HG03442 (cell line): ENCODE measurements around the gene TCP11L2.

Experiments
- ATAC-seq: cut with Tn5 transposase; IDR thresholded peaks from one replicate; pipeline ENCODE4 v1.9.1; 2021; ENCODE audit warnings: mild to moderate bottlenecking, moderate library complexity; ENCODE audit not compliant: unreplicated experiment

Gene TCP11L2

GRCh38 chr12:106302401-106303201, at the start of gene TCP11L2:
TSS of gene TCP11L2 (plus strand) at chr12:106302733. CDS start at chr12:106311076, 8,343 bp downstream.
- ATAC-seq = peak; percentile 66

GRCh38 chr12:106254724-106255123, 47.8 kb upstream of the TCP11L2 start:
- no peak for ATAC-seq

DNA sequence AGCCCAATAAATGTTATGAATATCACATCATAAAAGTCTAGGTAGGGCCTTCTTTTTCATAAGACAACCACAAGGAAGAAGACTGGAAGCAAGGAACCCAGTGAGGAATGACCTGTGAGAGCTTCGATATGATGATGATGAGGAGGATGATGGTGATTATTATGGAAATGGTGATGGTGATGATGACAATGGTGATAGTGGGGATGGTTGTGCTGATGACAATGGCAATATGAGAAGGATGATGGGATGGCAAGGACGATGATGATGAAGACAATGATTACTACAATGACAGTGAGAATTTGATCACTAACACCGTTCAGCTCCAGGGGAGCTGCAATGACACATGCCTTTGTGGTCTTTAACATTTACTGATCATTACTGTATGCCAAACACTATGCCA, 47.0 kb upstream of the TCP11L2 start:
- ATAC-seq = no peak

DNA sequence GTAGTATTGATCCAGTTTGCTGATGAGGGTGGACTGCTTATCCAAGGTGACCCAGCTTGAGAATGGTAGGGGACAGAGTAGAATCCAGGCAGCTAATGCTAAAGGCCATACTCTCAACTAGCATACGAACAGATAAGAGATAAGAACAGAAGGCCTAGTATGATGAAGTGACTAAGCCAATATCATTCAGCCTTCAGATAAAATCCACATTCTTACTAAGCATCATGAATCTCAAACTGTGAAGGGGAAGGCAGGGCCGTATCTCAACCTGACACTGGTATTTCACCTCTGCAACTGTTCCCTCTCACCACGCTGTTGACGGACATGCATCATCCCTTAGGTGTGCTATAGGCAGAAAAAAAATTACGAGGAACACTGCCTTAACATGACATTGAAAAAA, 46.6 kb upstream of the TCP11L2 start:
- ATAC-seq = no peak

- ATAC-seq = no peak
These were observed 46.0 kb upstream of the TCP11L2 start for GRCh38 chr12:106256524-106256923.

GRCh38 chr12:106258226-106258625, 44.3 kb upstream of the TCP11L2 start:
- ATAC-seq = no peak

DNA sequence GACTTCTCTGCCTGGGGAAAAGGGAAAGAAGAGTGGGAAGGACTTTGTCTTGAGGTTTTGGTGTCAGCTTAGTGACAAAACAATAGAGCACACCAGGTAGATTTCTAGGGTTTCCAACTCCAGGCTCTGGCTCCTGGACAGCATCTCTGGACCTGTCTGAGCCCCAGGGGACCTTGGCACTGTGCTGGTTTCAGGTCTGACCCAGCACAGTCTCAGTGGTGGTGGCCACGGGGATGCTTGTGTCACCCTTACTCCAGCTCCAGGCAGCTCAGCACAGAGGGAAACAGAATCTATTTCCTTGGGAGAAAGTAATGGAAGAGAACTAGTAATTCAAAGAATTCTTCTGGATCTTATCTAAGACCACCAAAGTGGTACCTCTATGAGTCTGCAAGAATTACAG, 43.6 kb upstream of the TCP11L2 start:
- no peak for ATAC-seq

- no peak for ATAC-seq
These were observed 37.4 kb upstream of the TCP11L2 start for GRCh38 chr12:106265116-106265515.

- no peak for ATAC-seq
These were observed 35.0 kb upstream of the TCP11L2 start for GRCh38 chr12:106267535-106267934.

DNA sequence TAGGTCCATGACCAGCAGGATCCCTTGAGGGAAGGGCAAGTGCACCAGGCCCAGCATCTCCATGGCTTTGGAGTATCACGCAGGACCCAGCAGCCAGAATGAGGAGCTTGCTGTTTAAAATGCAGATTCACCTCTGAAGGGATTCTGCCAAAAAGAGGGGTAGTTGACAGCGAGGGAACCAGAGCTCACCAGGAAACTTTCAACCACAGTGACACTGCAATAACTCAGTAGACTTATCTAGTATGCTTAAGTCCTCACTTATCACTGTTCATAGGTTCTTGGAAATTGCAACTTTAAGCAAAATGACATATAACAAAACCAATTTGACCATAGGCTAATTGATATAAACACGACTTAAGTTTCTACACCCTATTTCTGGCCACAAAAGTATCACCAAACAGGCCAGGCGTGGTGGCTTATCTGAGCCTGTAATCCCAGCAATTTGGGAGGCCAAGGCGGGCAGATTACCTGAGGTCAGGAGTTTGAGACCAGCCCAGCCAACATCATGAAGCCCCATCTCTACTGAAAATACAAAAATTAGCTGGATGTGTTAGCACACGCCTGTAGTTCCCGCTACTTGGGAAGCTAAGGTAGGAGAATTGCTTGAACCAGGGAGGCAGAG, 33.3 kb upstream of the TCP11L2 start:
- no peak for ATAC-seq

GRCh38 chr12:106271575-106272505, 30.7 kb upstream of the TCP11L2 start:
- ATAC-seq = no peak

DNA sequence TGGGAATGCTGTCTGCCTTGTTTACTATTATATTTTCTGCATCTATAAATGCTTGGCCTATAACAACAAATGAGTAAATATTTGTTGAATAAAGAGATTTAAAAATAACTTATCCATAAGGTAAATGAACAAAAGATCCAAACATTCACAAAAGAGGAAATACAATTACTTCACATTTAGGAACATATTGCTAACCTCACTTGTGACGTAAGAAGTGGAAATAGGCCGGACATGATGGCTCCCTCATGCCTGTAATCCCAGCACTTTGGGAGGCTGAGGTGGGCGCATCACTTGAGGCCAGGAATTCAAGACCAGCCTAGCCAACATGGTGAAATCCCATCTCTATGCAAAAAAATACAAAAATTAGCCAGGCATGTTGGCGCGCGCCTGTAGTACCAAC, 29.0 kb upstream of the TCP11L2 start:
- no peak for ATAC-seq

- no peak for ATAC-seq
These were observed 28.5 kb upstream of the TCP11L2 start for GRCh38 chr12:106274012-106274411.

DNA sequence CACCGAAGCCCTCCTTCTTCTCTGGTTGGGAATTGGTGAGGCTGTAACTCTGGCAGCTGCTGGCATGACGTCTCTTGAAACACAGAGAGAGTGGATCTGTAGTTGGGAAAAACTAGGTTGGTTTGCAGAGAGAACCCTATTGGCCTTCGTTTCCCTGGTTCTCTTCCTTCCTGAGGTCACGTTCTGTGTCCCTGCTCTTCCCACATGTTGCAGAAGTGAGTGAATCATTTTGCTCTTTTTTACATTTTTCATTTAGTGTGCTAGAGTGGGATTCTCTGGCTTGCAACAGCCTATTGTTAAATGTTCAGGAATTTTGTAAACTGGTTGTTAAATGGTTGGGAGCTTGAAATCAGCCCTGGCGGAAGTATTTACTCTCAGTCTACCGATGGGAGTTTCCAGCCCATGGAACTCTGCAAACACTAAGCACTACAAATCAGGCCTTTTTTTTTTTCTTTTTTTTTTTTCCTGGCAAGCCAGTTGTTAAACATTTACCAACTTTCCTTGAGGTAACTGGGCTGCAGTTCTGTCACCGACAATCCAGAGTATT, 27.9 kb upstream of the TCP11L2 start:
- no peak for ATAC-seq

DNA sequence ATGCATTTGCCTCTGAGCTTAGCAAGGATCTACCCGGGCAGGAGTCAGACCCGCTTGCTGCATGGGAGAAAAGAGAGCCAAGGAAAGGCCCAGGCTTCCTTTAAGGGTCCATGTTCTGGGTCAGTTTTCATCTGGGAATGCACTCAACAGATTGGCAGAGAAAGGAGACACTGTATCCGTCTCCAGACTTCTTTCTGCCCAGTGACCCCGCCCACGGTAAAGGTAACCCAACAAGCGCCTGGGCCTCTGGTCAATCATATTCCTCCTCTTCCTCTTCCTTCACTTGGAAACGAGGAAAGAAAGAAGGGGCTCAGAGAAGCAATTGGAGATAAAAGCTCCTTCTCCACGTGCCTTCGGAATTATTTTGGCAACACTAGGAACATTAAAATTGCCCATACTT, 27.1 kb upstream of the TCP11L2 start:
- ATAC-seq = no peak

DNA sequence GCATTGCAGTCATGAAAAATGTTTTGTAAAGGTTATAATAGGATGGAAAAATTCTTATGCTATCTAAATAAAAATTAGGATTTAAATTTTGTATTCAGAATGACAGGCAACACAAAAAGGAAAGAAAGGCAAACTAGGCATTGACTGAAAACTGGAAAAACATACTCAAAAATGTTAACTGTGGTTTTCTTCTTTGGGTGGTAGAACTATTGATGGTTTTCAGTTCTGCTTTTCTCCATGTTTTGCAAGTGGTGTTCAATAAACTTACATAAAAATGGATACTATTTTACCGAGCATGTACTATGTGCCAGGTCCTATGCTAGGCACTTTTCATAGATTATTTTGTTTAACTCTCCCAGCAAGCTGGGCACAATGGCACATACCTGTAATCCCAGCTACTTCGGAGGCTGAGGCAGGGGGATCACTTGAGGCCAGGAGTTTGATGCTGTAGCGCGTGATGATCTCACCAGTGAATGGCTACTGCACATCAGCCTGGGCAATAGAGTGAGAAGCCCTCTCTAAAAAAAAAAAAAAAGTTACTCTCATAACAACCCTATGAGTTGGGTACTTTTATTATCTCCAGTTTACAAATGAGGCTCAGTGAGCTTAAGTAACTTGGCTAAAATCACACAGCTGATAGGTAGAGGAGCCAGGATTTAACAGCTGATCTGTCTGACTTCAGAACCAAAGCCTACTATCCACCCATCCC, 26.3 kb upstream of the TCP11L2 start:
- ATAC-seq = peak; percentile 69

DNA sequence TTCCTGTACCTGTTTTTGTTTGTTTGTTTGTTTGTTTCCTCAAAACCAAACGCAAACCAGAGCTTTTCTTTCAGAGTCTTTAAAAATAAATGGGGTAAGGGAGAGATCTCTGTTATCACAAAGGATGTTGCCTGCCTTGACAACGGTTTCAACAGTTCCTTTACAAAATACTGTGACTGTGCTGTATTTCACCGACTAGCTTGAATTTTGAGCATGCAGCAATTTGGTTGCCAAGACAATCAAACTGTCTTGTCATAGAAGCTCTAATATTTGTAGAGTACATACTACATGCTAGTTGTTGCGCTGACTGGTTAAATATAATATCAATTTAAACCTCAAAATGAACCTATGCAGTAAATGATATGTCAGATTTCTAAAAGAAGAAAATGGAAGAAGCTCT, 22.4 kb upstream of the TCP11L2 start:
- ATAC-seq = no peak

DNA sequence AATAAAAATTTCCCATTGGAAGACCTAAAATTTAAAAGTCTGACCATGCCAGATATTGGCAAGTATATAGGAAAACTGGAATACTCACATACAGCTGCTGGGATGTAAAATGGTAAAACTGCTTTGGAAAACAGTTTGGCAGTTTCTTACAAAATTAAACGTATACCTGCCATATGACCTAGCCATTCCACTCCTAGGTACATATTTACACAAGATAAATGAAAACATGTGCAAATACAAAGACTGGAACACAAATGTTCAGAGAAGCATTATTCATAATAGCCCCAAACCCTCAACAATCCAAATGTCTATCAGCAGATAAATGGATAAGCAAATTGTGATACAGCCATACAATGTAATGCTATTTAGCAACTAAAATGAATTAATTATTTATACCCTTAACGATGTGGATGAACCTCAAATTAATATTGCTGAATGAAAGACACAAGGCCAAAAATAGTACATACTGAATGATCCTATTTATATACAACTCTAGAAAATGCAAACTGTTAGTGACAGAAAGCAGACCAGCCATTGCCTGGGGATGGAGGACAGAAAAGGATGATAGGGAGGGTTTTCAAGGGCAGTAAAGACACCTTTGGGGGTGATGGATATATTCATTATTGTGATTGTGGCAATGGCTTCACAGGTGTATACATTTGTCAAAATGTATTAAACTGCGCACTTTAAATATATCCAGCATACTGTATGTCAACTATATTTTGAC, 21.3 kb upstream of the TCP11L2 start:
- no peak for ATAC-seq

DNA sequence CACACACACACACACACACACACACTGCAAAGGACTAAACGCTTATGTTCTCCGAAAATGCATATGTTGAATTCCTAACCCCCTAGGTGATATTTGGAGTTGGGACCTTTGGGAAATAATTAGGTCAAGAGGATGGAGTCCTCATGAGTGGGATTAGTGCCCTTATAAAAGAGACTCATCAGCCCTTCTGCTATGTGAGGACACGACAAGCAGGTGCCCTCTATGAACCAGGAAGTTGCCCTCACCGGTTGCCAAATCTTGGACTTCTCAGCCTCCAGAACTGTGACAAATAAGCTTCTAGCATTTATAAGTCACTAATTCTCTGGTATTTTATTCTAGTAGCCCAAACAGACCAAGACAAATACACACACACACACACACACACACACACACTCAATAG, 20.7 kb upstream of the TCP11L2 start:
- no peak for ATAC-seq
